GM18498 (cell line): Measurements from ENCODE around the gene EMP1.

Source experiments
- ATAC-seq: cut with Tn5 transposase; IDR thresholded peaks from one replicate; pipeline ENCODE4 v1.9.1; 2021; ENCODE audit warnings: mild to moderate bottlenecking, moderate library complexity; ENCODE audit not compliant: unreplicated experiment

Gene EMP1

DNA sequence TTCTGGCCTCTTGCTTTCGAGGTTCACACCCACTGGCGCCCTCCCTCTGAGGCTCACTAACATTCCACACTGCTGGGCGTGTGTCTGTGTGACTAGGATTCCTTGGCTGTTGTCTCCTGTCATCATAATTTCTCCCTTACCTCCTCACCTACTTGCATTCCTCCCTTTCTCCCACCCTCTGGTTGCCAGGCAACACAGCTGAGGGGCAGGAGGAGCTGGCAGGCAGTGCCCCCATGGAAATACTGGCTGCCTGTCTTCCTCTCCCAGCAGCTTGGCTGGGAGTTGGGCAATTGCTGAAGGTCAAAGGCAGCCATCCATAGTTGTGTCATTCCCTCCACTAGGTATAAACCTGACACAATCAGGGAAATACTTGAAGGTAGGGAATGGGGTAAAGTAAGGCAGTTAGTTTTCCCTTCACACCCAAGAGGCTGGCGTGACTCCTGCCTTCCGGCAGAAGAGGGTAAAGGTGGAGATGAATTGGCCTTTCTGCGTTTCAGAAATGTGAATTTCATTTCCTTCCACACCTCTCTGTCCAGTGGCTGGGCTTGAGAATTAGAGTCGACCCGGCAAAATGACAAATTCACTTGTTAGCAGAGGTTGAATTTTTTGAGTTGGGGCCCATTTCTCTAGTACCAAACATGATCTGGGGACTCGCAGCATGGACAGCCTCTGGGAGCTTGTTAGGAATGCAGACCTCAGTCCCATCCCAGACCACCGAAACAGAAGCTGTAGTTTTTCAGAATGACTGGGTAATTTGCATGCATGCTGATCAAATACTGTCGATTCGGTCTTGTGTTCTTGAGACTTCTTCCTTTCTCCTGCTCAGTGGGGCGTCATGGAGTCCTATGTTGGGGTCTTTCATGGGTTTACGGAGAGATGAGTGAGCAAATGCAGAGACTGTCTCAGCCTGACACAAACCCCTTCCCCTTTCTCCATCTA lies 24.3 kb upstream of the EMP1 start:
- ATAC-seq: peak; percentile 48

DNA sequence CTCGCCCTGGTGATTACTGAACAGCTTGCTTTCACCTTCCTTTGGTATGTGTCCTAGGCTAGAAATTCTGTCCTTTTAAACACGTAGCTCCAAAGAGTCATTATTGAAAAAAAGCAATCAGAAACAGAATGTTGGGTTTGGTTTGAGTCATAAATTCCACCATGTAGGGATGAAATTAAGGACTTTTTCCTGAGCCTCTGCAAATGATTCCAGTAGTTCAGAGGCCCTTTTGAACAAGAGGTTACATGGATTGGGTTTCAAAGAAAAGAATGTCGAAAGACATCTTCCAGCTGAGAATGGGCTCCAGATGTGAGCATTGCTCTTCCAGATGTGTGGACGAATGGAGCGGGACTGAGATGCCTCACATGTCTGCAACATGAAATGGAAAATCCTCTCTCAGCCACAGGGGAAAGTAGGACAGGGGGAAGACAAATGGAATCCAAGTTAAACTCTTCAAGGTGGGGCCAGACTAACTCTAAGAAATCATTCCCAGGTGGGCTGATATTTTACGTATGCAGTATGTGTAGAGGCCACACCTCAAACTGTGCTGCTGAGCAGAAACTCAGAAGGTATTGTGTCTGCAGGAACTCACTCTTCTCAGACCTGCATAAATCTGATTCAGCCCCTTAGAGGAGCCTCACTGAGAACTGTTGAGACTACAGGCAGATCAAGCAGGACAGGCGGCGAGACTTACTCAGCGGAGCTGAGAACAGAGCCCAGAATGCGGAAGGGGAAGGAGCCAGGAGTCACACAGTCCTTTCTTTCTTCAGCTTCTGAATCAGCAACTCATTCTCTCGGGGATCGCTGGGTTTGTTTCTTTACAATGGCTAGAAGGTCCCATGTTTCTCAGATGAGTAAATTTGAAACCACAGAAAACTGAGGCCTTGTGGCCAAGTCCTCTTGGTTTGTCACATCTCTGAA lies 23.3 kb upstream of the EMP1 start:
- peak; percentile 92 for ATAC-seq

DNA sequence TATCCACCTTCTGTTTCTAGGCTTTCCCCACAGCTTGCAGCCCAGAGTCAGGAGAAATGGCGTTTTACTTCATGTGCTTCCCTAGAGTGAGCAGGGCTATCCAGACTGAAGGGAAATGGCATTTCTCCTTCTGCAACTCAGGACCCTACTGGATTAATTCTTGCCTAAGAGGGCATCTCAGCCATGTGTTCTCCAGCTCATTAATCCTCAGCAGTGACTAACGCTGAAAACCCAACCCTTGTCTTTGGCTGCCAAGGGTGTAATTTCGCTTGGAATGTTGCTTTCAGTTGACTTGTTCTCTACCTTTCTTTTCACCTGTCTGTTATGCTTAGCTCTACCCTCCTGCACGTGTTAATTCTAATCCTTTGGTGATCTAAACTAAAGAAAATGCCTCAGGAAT lies 21.0 kb upstream of the EMP1 start:
- ATAC-seq: no peak

DNA sequence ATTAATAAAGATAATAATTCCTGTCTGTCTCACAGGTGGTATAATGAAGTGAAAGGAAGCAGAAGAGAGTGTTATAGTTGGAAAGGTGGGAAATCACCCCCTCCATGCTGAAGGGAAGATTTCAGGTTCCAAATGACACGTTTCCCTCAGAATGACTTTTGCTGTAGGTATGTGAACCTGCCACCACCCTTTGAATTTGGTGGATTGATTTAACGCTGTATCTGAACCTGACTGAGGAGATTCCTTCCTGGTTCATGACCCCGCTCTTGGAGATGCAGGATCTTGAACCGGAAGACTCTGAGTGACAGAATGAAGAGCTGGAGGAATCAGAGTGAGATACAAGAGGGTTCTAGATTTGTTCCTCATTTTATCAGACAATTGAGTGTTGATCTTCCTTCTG lies 20.3 kb upstream of the EMP1 start:
- ATAC-seq: no peak

DNA sequence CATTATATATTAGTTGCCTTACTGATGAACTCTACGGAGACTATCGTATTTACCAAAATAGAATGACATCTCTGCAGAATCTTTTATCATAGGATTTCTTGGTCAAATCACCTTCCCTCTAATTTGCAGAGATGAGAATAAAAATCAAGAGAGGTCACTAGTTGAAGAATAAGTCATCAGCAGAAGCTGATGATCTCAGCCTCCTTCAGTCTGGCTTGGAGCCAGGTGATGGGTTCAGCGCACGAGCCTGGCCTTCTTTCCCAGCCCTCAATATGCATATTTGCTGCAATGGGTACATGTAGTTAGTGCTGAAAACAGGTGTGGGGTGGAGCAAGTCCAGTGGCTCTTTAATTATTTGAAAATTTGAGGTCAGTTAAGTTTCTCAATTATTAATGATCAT lies 19.2 kb upstream of the EMP1 start:
- ATAC-seq: no peak

DNA sequence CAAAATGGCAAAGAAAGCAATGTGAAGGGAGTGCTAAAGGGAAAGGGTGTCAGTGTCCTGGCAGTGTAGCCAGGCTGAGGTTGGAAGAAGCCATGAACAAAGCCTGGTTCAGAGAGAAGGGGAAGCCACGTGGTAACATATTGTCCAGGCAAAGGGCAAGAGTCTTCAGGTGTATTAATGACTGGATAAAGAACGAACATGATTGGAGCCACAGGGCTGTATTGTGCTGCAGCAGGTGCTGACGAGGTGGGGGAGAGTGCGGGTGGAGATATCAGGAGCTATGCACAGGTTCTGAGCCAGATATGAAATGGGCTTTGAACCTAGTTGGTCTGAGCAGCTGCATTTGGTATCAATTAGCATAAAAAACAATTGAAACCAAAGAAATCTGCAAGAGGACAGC lies 18.6 kb upstream of the EMP1 start:
- no peak for ATAC-seq

DNA sequence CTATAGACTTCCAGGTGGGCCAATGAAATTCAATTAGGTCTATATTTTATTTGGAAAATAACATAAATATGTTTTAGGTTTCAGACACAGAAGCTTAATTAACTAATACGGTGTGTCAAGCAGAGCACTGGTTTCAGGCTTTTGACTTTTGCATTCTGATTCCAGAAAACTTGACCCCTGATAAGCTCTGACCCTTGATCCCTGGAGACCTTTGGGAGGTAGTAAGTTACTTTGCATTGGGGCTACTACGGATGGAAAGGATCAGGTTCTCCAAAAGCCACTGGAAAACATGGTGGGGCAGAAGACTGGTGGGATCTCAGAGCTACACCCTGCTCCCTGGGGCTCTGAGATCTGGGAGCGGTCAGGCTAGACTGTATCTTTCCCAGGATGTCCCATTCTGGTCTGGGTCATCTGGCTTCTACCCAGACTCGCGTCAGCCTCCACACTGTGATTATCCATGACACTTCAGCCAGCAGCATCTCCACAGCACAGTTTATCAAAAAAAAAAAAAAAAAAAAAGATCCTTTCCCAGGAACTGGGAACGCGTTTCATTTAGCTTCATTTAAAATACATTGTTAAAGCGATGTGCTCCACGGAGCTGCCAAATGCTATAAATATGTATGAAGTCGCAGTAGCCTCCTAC lies 17.8 kb upstream of the EMP1 start:
- no peak for ATAC-seq

DNA sequence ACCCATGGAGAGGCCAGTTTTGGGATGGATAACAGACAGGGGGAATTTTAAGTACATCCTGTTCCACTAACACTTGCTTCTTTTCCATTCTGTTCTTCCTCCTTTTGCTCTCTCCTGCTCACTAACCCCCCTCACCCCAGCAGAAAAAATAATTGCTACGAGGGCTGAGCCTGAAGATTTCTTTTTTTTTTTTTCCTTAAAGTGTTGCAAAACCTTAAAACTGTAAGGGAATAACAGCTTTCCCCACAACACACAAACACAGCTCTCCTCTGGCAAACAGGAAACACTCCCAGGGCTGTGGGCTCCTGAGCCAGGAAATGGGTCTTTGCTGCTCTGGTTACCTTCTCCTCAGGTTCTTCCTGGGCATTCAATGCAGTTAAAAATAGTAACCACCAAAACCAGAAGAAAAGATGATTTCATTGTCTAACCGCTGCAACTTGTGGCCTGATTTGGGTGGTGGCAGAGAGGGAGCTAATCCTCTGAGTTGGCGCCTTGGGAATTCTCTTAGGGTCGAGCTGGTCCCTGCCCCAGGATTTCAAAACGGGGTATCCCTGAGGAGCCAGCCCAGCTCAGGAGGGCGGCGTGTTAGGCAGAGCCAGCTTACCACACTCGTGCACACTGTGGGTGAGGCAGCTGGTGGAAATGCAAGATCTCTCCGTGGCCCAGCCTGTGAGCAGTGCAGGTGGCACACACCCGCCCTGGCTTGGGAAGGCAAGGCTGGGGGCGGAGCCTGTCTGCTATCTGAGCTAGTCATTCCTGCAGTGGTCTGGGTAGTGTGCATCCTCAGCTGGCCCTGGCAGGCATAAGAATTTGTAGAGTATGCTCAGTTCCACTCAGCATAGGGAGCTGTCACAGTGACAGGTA lies 17.1 kb upstream of the EMP1 start:
- ATAC-seq: no peak

DNA sequence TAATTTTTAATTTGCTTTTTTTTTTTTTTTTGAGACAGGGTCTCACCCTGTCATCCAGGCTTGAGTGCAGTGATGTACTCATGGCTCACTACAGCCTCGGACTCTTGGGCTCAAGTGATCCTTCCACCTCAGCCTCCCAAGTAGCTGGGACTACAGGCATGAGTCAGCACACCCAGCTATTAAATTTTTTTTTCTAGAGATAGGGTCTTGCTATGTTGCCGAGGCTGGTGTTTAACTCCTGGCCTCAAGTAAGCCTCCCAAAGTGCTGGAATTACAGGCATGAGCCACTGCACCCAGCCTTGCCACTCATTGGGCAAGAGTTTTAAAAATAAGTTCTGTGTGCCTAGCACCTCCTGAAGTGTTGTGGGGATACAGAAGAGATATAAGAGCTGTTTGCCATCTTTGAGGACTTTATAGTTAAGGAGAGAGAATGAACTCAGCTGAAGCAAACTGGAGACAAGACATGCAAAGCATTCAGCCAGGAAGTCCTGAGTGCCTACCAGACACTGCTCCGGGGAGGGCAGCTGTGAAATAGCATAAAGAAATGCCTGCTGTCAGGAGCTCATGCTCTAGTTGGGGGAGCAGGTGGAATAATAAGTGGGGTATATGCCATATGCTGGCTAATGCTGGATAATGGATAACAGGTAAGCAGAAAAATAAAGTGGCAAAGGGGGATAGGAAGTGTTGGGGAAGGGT lies 15.0 kb upstream of the EMP1 start:
- no peak for ATAC-seq

DNA sequence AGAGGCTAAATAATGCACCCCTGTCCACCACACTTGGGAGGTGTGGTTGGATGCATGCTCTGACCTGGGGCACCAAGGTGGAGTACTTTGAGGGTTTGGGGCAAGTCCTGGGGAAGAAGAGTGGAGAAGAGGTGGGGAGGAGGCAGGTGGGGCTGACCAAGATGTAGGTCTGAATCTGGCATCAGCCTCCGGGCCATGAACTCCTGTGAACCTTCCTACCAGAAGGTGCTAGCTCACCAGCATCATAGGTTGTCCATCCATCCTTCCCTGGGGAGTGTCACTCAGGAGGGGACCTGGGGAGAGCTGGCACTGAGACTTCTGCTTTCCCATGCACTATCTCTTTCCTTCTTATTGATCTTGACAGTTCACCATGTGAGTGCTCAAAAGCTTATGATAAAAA lies 13.6 kb upstream of the EMP1 start:
- no peak for ATAC-seq

DNA sequence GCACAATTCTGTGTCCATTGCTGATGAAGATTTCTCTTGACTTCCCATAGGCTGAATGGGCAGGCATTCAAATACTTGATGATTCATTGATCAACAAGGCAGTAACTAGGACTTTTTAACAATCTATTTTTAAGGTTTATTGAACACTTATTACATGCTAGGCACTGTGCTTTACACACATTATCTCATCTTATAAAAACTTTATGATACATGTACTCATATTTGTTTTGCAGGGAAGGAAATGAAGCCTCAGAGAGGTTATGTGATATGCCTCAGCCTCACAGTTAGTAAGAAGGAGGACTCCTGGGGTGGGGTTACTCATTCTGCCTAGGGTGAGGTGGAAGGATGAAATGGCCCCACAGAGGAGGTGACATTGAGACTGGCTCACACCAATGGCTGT lies 12.9 kb upstream of the EMP1 start:
- ATAC-seq: no peak

DNA sequence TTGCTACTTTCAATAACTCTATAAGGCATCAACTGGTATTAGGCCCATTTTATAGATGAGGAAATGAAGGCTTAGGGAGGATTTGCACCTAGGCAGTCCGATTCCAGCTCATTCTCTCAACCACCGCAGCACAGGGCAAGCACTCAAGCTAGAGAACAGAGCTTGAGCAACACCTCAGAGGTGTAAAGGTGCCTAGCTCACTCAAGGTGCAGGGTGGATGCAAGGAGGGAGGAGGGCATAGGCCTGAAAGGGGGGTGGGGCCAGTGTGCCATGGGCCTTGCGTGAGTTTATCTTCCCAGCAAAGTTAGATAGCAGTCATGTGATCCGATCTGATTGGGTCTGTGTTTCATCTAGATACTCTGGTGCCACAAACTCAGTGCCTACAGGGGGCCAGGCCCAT lies 10.2 kb upstream of the EMP1 start:
- ATAC-seq: no peak

DNA sequence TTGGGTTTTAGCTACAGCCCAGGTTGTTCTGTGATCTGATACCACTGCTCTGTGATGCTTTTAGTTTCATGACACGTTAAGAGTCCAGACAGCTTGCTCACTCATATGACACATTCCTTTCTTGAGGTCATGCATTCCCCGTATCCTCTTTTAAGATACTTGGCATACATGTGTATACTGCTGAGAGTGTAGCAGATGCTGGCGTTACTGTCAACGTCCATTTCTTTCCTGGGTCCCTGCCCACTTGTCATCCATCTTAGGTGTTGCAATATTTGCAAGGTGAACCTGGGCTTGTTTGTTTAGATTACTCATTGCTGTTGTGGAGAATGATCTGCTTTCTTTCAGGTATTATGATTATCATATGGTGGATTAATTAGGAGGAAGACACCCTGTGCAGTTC lies 9.1 kb upstream of the EMP1 start:
- ATAC-seq: no peak

DNA sequence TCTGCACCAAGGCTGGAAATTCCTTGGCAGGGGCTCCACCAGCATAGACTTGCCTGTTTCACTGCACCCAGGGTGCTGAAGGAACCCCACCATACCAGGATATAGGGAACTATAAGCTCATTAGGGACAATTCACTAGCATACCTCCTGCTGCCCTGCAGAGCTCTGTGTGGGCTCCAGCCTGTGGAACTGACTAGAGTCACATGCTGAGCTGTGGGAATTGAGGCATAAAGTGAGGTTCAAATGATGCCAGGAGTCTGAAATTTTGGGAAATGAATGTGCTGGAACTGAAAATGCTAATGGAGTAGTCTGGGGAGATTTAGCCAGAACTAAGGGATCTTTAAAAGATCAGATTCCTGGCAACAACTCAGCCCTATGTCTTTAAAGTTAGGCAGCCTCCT lies 7.3 kb upstream of the EMP1 start:
- no peak for ATAC-seq

DNA sequence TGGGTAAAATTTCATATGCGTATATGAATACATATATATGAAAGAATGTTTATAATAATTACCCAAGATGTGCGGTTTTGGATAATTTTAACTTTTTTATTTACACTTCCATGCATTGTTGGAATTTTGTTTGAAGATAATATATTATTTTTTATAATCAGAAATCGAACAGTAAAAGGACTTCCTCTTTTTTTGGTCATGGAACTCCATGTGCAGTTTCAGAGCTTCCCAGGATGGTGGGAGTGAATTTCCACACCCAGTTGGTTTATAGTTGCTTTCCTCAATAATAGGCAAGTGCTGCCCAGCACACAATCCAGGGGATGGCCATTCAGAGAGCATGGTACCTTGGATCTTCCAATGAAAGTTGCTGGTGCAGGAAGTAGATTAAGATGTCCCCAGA lies 6.3 kb upstream of the EMP1 start:
- ATAC-seq: no peak

DNA sequence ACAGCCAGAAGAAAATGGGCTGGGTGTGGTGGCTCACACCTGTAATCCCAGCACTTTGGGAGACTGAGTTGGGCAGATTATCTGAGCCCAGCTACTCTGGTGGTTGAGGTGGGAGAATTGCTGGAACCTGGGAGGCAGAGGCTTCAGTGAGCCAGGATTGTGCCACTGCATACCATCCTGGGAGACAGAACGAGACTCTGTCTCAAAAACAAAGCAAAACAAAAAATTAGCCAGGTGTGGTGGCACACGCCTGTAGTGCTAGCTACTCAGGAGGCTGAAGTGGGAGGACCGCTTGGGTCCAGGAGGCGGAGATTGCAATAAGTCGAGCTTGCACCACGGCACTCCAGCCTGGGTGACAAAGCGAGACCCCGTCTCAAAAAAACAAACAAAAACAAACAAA lies 3.8 kb upstream of the EMP1 start:
- ATAC-seq: no peak

DNA sequence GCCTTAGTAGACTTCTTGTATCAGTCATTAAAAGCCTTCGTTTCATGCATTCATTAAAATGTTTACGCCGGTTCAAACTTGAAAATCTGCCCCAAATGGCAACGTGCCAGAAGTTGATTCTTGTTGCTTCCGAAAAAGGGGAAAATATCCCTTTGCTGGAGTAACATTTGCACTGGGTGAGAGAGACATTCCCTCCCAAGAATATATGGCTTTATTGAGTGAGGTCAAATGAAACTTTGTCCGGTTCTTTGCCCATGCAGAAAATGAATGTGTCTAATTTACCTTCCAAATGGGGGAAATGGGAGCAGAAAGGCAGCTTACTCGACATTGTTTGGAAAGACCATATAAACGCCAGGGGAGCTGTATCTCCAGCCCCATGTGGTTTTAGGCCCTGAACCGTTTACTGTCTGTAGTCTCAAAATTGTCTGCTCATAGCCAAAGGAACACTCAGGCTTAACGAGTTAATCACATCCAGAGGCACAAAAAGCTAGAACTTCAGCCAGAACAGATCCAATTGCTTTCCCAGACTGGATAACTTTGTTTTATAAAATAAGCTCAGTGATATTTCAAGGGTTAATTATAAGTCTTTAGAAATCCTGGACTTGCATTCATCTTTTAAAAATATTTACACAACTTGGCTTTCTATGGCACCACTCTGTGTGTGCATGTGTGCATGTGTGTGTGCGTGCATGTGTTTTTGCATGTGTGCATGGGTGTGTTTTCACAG lies 2.9 kb upstream of the EMP1 start:
- ATAC-seq: no peak

DNA sequence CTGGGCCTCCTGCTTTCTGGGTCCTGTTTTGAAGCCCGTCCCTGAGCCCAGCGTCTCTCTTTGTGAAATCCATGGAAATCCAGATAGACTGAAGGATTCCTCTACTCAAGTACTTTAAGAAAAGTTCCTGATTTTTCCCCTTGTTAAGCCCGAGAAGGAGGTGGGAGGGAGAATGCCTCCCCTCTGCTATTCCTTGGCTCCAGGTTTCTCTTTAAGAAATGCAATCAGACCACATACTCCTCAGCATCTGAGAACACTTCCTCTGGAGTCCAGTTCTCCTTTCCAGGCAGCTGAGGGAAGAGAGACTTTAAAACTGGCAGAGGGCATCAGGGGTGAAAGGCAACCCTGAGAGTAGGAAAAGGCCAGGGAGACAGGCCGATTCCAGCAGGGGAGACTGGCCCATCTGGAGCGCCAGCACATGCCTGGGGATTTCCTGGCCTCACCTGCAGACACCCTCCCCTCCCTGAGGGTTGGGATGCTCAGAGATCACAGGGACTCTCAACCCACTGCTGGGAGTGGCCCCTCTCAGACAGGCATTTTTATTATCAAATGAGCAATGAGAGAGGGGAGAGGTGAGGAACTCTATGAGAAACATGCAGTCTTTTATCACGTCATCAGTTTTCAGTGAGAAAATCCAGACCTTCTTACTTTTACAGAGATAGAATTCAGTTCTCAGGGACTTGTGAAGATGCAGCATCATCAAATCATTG lies 2.0 kb upstream of the EMP1 start:
- ATAC-seq: no peak

DNA sequence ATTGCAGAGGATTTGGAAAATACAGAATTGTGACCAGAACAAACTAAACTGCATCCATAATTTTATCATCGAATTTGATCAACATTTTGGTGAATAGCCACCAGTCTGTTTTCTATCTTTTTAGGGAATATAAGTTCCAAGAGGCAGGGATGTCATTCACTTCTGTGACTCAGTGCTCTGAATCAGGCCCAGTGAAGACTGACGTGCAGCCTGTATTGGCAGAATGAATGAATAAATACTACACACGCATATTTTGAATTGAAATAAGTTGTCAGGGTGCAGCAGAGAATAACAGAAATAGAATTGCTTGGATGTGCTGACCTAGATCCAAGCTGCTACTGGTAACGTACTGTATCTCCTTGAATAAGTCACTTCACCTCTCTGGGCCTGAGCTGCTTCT lies 1.3 kb upstream of the EMP1 start:
- no peak for ATAC-seq
